Caco-2 (cell line): Measurements from ENCODE around the gene DCAF7. TPM values are rescaled to one million over a fixed set of nuclear protein-coding genes. Genes with fewer than 3 reads are reported as not detected.

Experiments
- BruUV-seq: library from RNA; stranded (reverse); fragments of 400-500 nt; replicated peaks from 2 replicates; lab custom pipeline; 2021; lab: Mats Ljungman, UMichigan
- CTCF ChIA-PET: fragments of 300-600 bp; sonication (Branson Sonifier 250); formaldehyde crosslinking; loops from one replicate; lab custom pipeline; 2022; ENCODE audit warnings: antibody characterized with exemption; lab: Charles Lee
- POLR2A ChIA-PET: fragments of 300-600 bp; sonication (Branson Sonifier 250); formaldehyde crosslinking; loops from one replicate; lab custom pipeline; 2022; ENCODE audit warnings: antibody characterized with exemption; lab: Charles Lee
- DNase-seq, 2 experiments: peaks; one replicate each; pipeline versions ENCODE4 v3.0.0 to v3.0.0-alpha.2; 2020 to 2022
- H3K27me3 ChIP-seq: replicated peaks from 2 replicates; pipeline ENCODE4 v1.6.0; 2011; ENCODE audit warnings: low read length; ENCODE audit not compliant: control insufficient read depth, insufficient read depth
- H3K36me3 ChIP-seq: 2 replicates; pipeline ENCODE4 v1.5.1; 2011; ENCODE audit warnings: low read length; ENCODE audit not compliant: control insufficient read depth, insufficient read depth
- H3K4me1 ChIP-seq: fragments of 250-450 bp; sonication (Bioruptor Pico); 2 replicates; pipeline ENCODE4 v1.5.1; 2020; ENCODE audit warnings: mild to moderate bottlenecking
- H3K4me3 ChIP-seq: 2 replicates; pipeline ENCODE4 v1.5.1; 2011; ENCODE audit warnings: low read depth, mild to moderate bottlenecking, control low read depth, low read length
- H3K9me3 ChIP-seq: fragments of 250-450 bp; sonication (Bioruptor Pico); 2 replicates; pipeline ENCODE4 v1.5.1; 2020; ENCODE audit warnings: mild to moderate bottlenecking, moderate library complexity
- H3K27ac Mint-ChIP-seq: one replicate; pipeline ENCODE4 v1.8.0; 2022; ENCODE audit warnings: mixed read lengths; ENCODE audit not compliant: unreplicated experiment
- H3K27me3 Mint-ChIP-seq: one replicate; pipeline ENCODE4 v1.8.0; 2022; ENCODE audit warnings: mixed read lengths; ENCODE audit not compliant: insufficient read depth, unreplicated experiment
- H3K36me3 Mint-ChIP-seq: one replicate; pipeline ENCODE4 v1.8.0; 2022; ENCODE audit warnings: mild to moderate bottlenecking, mixed read lengths; ENCODE audit not compliant: insufficient read depth, unreplicated experiment
- H3K4me1 Mint-ChIP-seq: one replicate; pipeline ENCODE4 v1.8.0; 2022; ENCODE audit warnings: low read depth, mixed read lengths; ENCODE audit not compliant: unreplicated experiment
- H3K4me3 Mint-ChIP-seq: one replicate; pipeline ENCODE4 v1.8.0; 2022; ENCODE audit warnings: mild to moderate bottlenecking, moderate library complexity, mixed read lengths; ENCODE audit not compliant: unreplicated experiment
- H3K9me3 Mint-ChIP-seq: one replicate; pipeline ENCODE4 v1.8.0; 2022; ENCODE audit warnings: mixed read lengths; ENCODE audit not compliant: unreplicated experiment
- intact Hi-C: fragments of 100-400 bp; cut with micrococcal nuclease; formaldehyde crosslinking; loops from one replicate; pipeline ENCODE4 v1.10.0; 2022; ENCODE audit not compliant: unreplicated experiment
- total RNA-seq: library from RNA; stranded (reverse); gene quantifications from 2 replicates; pipeline ENCODE4 v1.2.3, GENCODE V29; 2022
- TF ChIP-seq, protein P1 (sequence below), 2 experiments: fragments of 200-600 bp in 1 of 2; IDR thresholded peaks; 1 replicate in 1 of 2; 2 replicates in 1 of 2; pipeline versions ENCODE4 v1.5.1 to v1.8.0; 2011 to 2022; ENCODE audit warnings: antibody characterized with exemption in 1 of 2, control low read depth in 1 of 2, inconsistent platforms in 1 of 2, low read depth in 1 of 2, low read length in 1 of 2, mild to moderate bottlenecking in 1 of 2, moderate library complexity in 1 of 2; ENCODE audit not compliant: insufficient read depth in 1 of 2, severe bottlenecking in 1 of 2, unreplicated experiment in 1 of 2

Gene DCAF7
- total RNA-seq, 1 experiment from 2014 or later = 94.5 TPM

- H3K36me3 Mint-ChIP-seq = peaks cover 31% of the 10 kb centered on the region
- H3K9me3 Mint-ChIP-seq = no peaks in the 10 kb centered on the region
- peaks cover 1% of the 10 kb centered on the region for H3K36me3 ChIP-seq
- no peak overlapping the region for H3K27ac Mint-ChIP-seq
- H3K4me3 Mint-ChIP-seq = no peak overlapping the region
- H3K27me3 Mint-ChIP-seq = no peaks in the 10 kb centered on the region
- peaks cover 4% of the 10 kb centered on the region for H3K4me1 Mint-ChIP-seq
- no peak overlapping the region for H3K4me3 ChIP-seq
- no peaks in the 10 kb centered on the region for H3K27me3 ChIP-seq
- H3K9me3 ChIP-seq = no peaks in the 10 kb centered on the region
- intact Hi-C loops = no loop called here
- no TSS peak for BruUV-seq
- TF ChIP-seq, protein P1, sequence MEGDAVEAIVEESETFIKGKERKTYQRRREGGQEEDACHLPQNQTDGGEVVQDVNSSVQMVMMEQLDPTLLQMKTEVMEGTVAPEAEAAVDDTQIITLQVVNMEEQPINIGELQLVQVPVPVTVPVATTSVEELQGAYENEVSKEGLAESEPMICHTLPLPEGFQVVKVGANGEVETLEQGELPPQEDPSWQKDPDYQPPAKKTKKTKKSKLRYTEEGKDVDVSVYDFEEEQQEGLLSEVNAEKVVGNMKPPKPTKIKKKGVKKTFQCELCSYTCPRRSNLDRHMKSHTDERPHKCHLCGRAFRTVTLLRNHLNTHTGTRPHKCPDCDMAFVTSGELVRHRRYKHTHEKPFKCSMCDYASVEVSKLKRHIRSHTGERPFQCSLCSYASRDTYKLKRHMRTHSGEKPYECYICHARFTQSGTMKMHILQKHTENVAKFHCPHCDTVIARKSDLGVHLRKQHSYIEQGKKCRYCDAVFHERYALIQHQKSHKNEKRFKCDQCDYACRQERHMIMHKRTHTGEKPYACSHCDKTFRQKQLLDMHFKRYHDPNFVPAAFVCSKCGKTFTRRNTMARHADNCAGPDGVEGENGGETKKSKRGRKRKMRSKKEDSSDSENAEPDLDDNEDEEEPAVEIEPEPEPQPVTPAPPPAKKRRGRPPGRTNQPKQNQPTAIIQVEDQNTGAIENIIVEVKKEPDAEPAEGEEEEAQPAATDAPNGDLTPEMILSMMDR (IDR thresholded peaks at IDR 0.05; ENCODE audit: insufficient read depth in 1 of 2, low read depth in 1 of 2, low read length in 1 of 2, severe bottlenecking in 1 of 2, unreplicated experiment in 1 of 2) = no peak
- CTCF ChIA-PET = no interaction called here
- peaks cover 2% of the 10 kb centered on the region; the same call in 1 of the 2 replicates for H3K4me1 ChIP-seq
- no peak for DNase-seq
- POLR2A ChIA-PET = no interaction called here
Observed at GRCh38 chr17:63595132-63595531, 44.9 kb downstream of the DCAF7 start.

GRCh38 chr17:63596856-63597586, 46.7 kb downstream of the DCAF7 start:
- no peaks in the 10 kb centered on the region for H3K9me3 ChIP-seq
- peaks cover 26% of the 10 kb centered on the region for H3K36me3 Mint-ChIP-seq
- no peaks in the 10 kb centered on the region for H3K27me3 Mint-ChIP-seq
- peaks cover 7% of the 10 kb centered on the region for H3K4me1 Mint-ChIP-seq
- no peaks in the 10 kb centered on the region for H3K27me3 ChIP-seq
- intact Hi-C loops = no loop called here
- TF ChIP-seq, protein P1 (IDR thresholded peaks at IDR 0.05; ENCODE audit: insufficient read depth in 1 of 2, low read depth in 1 of 2, low read length in 1 of 2, severe bottlenecking in 1 of 2, unreplicated experiment in 1 of 2) = no peak
- no peak overlapping the region for H3K4me3 Mint-ChIP-seq
- ChIA-PET POLR2A (no interaction called here), CTCF (no interaction called here)
- no peak for DNase-seq
- H3K27ac Mint-ChIP-seq = no peak overlapping the region
- H3K9me3 Mint-ChIP-seq = no peaks in the 10 kb centered on the region
- peaks cover 12% of the 10 kb centered on the region for H3K4me1 ChIP-seq
- H3K36me3 ChIP-seq = 0 out of 2 replicates have a peak, but pooled peaks cover 1% of the 10 kb centered on the region
- BruUV-seq = no TSS peak
- H3K4me3 ChIP-seq = no peak overlapping the region

- H3K4me1 ChIP-seq = peaks cover 12% of the 10 kb centered on the region
- H3K9me3 Mint-ChIP-seq = no peaks in the 10 kb centered on the region
- CTCF ChIA-PET = no interaction called here
- intact Hi-C loops = no loop called here
- H3K9me3 ChIP-seq = no peaks in the 10 kb centered on the region
- DNase-seq = no peak
- no peaks in the 10 kb centered on the region for H3K36me3 ChIP-seq
- BruUV-seq = no TSS peak
- H3K27me3 ChIP-seq = no peaks in the 10 kb centered on the region
- H3K4me3 Mint-ChIP-seq = no peak overlapping the region
- peaks cover 20% of the 10 kb centered on the region for H3K36me3 Mint-ChIP-seq
- TF ChIP-seq, protein P1 (IDR thresholded peaks at IDR 0.05; ENCODE audit: insufficient read depth in 1 of 2, low read depth in 1 of 2, low read length in 1 of 2, severe bottlenecking in 1 of 2, unreplicated experiment in 1 of 2) = no peak
- H3K27ac Mint-ChIP-seq = no peak overlapping the region
- no peak overlapping the region for H3K4me3 ChIP-seq
- H3K27me3 Mint-ChIP-seq = no peaks in the 10 kb centered on the region
- POLR2A ChIA-PET = no interaction called here
- peaks cover 7% of the 10 kb centered on the region for H3K4me1 Mint-ChIP-seq
Observed at GRCh38 chr17:63598281-63598680, 48.0 kb downstream of the DCAF7 start.
